Suprapubic skin (tissue), 3 donors: ENCODE results near the gene FASTKD3.

ENCODE experiments used
- POLR2A ChIP-seq, 2 donors: fragments of 450-650 bp; IDR thresholded peaks; one replicate each; pipeline ENCODE4 v1.6.1; 2017; ENCODE audit warnings: antibody characterized with exemption in 2 of 2, mild to moderate bottlenecking in 2 of 2, moderate library complexity in 2 of 2
- TF ChIP-seq, protein P1 (sequence below), 2 donors: fragments of 200-600 bp in 1 of 2; fragments of 450-650 bp in 1 of 2; sonication (generic) in 1 of 2; IDR thresholded peaks; one replicate each; pipeline ENCODE4 v1.5.1; 2016 to 2019; ENCODE audit warnings: antibody characterized with exemption in 2 of 2, mild to moderate bottlenecking in 1 of 2, moderate library complexity in 1 of 2

DNA sequence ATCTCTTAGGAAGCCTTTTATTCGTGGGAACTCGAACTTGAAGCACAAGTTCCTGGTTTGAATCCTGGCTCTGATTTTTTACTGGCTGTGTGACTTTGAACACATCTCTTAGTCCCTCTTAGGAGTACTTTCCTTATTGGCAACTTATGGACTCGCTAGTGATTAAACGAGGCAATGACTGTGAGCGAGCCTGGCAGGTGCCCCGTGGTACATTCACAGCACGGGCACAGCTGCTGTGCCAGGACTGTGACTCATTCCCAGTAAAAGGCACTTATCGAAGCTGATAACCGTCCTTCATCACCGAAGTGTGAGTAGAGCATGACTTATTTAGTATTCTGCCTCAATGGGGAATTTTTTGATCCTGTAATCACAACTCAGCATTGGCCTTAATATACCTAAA, 40.6 kb downstream of the FASTKD3 start:
- TF ChIP-seq, protein P1, sequence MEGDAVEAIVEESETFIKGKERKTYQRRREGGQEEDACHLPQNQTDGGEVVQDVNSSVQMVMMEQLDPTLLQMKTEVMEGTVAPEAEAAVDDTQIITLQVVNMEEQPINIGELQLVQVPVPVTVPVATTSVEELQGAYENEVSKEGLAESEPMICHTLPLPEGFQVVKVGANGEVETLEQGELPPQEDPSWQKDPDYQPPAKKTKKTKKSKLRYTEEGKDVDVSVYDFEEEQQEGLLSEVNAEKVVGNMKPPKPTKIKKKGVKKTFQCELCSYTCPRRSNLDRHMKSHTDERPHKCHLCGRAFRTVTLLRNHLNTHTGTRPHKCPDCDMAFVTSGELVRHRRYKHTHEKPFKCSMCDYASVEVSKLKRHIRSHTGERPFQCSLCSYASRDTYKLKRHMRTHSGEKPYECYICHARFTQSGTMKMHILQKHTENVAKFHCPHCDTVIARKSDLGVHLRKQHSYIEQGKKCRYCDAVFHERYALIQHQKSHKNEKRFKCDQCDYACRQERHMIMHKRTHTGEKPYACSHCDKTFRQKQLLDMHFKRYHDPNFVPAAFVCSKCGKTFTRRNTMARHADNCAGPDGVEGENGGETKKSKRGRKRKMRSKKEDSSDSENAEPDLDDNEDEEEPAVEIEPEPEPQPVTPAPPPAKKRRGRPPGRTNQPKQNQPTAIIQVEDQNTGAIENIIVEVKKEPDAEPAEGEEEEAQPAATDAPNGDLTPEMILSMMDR (IDR thresholded peaks at IDR 0.05): no peak
- no peak for TF ChIP-seq POLR2A (IDR thresholded peaks at IDR 0.05)
